GM18519 (cell line): ENCODE measurements around the gene CCN2.
A peak's percentile ranks its signal among the peaks of the same experiment; 100 is the strongest.
"Not testable (repeated sequence)": the region's sequence is repeated elsewhere in the genome, so short reads cannot be mapped to it uniquely, and the experiment has no call there.

Experiments
- ATAC-seq: cut with Tn5 transposase; IDR thresholded peaks from one replicate; pipeline ENCODE4 v1.9.1; 2021; ENCODE audit warnings: mild to moderate bottlenecking, moderate library complexity; ENCODE audit not compliant: unreplicated experiment, low FRiP score

Gene CCN2

DNA sequence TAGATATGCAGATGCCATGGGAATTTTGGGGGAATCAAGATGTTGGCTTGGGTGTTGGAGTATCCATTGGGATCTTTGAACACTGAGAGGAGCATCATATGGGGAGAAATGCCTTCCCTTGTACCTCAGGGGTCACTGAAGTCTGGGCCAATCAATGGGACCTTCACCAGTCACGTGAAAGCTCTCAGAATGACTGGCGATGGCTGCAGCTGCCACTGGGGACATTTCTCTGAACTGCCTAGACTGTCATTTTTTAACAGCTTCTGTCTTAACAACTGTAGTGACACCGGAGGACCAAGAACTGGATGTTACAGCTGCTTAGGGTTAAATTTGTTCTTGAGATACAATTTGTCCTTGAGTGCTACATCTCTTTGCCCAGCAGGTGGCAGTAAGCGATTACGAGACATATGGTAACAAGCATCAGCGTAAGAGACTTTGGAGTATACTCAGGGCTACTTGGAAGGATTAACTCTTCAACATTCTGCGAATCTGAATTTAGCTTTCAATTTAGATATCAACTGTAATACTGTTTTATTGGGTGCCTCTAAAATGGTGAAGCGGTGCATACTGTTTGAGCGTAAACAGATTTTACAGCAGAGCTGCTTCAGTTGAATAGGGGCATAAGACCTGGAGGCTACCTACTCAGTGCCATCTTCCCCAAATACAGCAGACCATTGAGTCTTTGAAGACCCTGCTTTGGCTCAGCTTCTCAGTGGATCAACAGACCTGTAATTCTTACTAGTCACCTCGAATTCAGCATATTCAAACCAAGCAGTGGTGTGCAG lies 36.0 kb downstream of the CCN2 start:
- peak; percentile 69 for ATAC-seq

DNA sequence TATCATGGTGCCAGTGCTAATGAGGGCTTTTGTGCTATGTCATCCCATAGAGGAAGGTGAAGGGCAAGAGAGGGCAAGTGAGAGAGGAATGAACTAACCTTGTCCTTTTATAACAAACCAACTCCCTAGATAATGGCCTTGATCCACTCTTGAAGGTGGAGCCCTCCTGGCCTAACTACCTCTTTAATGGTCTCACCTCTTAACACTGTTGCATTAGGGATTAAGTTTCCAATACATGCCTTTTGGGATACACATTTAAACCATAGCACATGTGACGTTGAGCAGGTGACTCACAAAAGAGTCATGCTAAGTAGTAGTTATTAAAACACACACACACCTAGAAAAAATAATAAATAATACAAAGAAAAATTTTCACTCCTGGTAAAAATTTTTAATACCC lies 36.9 kb downstream of the CCN2 start:
- no peak for ATAC-seq

DNA sequence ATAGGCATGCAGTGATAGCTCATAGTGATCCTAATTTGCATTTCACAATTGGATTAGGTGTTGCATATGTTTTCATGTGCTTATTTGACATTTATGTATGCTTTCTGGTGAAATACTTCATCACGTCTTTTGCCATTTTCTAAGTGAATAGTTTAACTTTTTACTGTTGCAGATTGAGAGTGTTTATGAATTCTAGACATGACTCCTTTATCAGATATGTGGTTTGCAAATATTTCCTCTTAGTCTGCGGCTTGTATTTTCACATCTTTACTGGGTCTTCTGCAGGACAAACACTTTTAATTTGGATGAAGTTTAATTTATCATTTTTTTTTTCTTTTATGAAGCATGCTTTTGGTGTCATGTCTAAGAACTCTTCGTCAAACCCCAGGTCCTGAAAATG lies 39.2 kb downstream of the CCN2 start:
- ATAC-seq = no peak

DNA sequence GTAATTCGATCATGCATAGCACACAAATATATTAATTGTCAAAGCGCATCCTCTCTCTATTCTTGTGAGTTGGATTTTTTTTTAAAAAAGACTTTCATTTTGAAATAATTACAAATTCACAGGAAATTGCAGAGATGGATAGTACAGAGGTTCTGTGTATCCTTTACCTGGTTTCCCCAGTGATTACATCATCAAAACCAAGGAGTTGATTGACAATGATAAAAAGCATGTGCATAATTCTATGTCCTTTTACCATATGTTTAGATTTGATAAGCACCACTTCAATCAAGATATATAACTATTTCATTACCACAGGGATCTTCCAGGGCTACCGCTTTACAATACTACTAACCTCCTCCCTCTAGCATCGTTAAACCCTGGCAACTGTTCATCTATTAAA lies 40.2 kb downstream of the CCN2 start:
- ATAC-seq = no peak

DNA sequence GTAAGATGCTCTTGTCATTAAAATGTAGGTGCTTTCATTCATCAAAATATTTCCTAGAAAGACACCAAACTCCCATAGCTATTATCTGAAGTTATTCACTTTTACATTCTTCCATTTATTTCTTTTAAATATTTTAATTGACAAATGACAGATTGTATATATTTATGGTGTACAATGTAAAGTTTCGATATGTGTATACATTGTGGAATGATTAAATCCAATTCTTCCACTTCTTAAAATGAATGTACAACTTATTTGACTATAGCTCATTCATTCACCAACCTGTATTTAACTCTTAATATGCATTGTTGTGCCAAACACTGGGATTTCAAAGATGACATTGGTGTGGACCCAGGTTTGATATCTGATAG lies 41.0 kb downstream of the CCN2 start:
- peak; percentile 16 for ATAC-seq

DNA sequence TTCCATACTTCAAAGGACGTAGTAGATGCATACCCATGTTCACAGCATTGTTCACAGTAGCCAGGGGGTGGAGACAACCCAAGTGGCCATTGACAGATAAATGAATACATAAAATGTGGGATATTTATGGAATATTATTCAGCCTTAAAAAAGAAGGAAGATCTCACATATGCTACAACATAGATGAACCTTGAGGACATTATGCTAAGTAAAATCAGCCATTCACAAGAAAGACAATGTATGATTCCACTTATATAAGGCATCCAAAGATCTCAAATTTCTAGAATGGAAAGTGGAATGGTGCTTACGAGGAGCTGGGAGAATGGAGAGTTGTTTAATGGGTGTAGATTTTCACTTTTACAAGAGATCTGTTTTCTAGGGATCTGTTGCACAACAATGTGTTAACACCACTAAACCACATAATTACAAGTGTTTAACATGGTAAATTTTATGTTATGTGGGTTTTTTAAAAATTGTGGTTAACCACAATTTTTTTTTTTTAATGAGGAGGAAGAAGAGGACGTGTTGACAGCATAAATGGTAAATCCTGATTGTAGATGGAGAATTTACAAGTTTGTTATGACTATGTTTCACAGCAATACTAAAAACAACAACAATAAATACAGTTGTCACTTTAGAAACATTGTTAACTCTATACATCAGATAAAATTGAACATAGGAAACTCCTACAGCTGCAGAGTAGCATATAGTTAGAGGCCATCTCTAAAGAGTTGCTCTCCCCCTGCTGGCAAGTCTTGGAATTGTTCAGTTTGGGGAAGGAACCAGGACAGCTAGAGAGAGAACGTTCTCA lies 41.6 kb downstream of the CCN2 start:
- peak; percentile 96 for ATAC-seq

DNA sequence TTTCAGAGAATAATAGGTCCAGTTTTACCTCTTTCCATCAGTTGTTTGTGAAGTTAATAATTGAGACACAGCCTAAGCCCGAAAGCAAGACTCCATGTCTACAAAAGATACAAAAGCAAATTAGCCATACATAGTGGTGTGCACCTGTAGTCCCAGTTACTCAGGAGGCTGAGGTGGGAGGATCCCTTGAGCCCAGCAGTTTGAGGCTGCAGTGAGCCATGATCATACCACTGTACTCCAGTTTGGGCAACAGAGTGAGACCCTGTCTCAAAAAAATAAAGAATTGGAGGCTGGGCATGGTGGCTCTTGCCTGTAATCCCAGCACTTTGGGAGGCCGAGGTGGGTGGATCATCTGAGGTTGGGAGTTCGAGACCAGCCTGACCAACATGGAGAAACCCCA lies 42.4 kb downstream of the CCN2 start:
- ATAC-seq = not testable (repeated sequence)

DNA sequence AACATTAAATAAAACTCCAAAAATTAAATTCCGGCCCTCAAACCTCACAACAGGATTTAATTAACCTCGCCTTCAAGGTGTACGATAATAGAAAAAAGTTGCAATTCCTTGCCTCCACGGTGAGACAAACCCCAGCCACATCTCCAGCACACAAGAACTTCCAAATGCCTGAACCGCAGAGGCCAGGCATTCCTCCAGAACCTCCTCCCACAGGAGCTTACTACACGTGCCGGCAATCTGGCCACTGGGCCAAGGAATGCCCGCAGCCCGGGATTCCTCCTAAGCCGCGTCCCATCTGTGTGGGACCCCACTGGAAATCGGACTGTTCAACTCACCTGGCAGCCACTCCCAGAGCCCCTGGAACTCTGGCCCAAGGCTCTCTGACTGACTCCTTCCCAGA lies 47.4 kb downstream of the CCN2 start:
- not testable (repeated sequence) for ATAC-seq

DNA sequence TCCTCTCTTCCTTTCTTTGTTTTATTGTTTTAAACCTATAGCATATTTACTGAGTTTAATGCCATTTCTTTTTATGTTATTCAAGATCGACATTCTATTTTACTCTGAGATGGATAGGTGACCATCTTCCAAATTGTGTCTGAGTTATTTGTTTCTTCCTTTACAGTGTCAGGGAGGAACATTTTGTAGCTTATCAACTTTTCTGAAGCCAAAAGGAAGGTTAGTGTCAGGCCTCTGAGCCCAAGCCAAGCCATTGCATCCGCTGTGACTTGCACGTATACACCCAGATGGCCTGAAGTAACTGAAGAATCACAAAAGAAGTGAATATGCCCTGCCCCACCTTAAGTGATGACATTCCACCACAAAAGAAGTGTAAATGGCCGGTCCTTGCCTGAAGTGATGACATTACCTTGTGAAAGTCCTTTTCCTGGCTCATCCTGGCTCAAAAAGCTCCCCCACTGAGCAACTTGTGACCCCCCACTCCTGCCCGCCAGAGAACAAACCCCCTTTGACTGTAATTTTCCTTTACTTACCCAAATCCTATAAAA lies 49.8 kb downstream of the CCN2 start:
- ATAC-seq = not testable (repeated sequence)

DNA sequence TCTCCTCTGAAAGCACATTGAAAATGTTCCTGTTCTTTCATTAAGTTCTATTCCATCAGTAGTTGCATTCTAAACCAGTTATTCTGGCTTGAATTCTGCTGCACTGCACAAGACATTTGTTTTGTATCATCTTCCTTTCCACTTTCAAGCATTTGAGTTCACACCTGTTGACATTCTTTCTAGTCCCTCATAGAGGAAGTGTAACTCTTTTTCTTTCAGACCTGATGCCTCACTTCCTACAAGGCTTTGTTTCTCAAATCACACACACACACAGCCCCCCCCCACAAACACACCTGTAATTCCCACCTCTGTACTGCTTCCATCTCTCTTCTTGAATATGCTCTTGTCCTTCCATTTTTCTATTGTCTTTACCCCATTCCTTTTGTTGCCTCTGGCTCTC lies 50.9 kb downstream of the CCN2 start:
- ATAC-seq = no peak

DNA sequence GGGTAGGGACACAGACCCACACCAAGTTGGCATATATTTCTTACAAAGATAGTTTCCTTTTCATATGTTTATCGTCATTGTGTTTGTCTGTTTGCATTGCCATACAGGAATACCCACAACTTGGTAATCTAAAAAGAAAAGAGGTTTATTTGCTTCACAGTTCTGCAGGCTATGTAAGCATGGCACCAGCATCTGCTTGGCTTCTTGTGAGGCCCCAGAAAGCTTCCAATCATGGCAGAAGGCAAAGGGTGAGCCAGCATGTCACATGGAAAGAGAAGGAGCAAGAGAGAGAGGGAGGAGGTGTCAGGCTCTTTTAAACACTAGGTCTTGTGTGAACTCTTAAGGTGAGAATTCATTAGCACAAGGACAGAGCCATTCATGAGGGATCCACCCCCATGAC lies 52.5 kb downstream of the CCN2 start:
- no peak for ATAC-seq
